CD4-positive, alpha-beta memory T cell (primary cell): ENCODE measurements around the gene APOF. TPM values are rescaled to one million over a fixed set of nuclear protein-coding genes. Genes with fewer than 3 reads are reported as not detected.
"Not testable (repeated sequence)": the region's sequence is repeated elsewhere in the genome, so short reads cannot be mapped to it uniquely, and the experiment has no call there.

ENCODE experiments used
- CTCF ChIA-PET: fragments of 350-600 bp; sonication (Branson Sonifier 250); formaldehyde crosslinking; loops from one replicate; lab custom pipeline; 2021; ENCODE audit warnings: inconsistent platforms; ENCODE audit not compliant: partially characterized antibody; lab: Charles Lee
- POLR2A ChIA-PET: fragments of 350-600 bp; sonication (Branson Sonifier 250); formaldehyde crosslinking; loops from one replicate; lab custom pipeline; 2021; ENCODE audit not compliant: partially characterized antibody; lab: Charles Lee
- DNase-seq, 5 donors: peaks; one replicate each; pipeline versions ENCODE4 v3.0.0 to v3.0.0-alpha.2; 2020 to 2022; ENCODE audit warnings: mixed read lengths in 1 of 5
- H3K27ac ChIP-seq: one replicate; pipeline ENCODE4 v1.7.0; 2013; ENCODE audit warnings: low read depth, low read length
- H3K27me3 ChIP-seq: 2 replicates; pipeline ENCODE4 v1.7.0; 2013; ENCODE audit warnings: mild to moderate bottlenecking, low read length, moderate library complexity; ENCODE audit not compliant: insufficient read depth
- H3K36me3 ChIP-seq: 2 replicates; pipeline ENCODE4 v1.7.0; 2013; ENCODE audit warnings: mild to moderate bottlenecking, low read length, moderate library complexity; ENCODE audit not compliant: insufficient read depth
- H3K4me1 ChIP-seq: 2 replicates; pipeline ENCODE4 v1.7.0; 2013; ENCODE audit warnings: mild to moderate bottlenecking, low read length, moderate library complexity; ENCODE audit not compliant: insufficient read depth
- H3K4me3 ChIP-seq, 2 donors: one replicate each; pipeline ENCODE4 v1.7.0; 2013; ENCODE audit warnings: low read length in 2 of 2, mild to moderate bottlenecking in 1 of 2
- H3K9me3 ChIP-seq, 2 donors: one replicate each; pipeline ENCODE4 v1.7.0; 2013; ENCODE audit warnings: low read length in 2 of 2, control low read depth in 1 of 2; ENCODE audit not compliant: control insufficient read depth in 1 of 2
- H3K27ac Mint-ChIP-seq, 7 donors: one replicate each; pipeline ENCODE4 v1.8.0; 2020 to 2021; ENCODE audit warnings: mixed read lengths in 7 of 7, mild to moderate bottlenecking in 6 of 7, inconsistent platforms in 3 of 7, moderate library complexity in 3 of 7
- H3K27me3 Mint-ChIP-seq, 2 donors: one replicate each; pipeline ENCODE4 v1.8.0; 2020 to 2021; ENCODE audit warnings: mixed read lengths in 2 of 2
- H3K36me3 Mint-ChIP-seq, 2 donors: one replicate each; pipeline ENCODE4 v1.8.0; 2020 to 2021; ENCODE audit warnings: mixed read lengths in 2 of 2, inconsistent platforms in 1 of 2, mild to moderate bottlenecking in 1 of 2
- H3K4me1 Mint-ChIP-seq, 4 donors: one replicate each; pipeline ENCODE4 v1.8.0; 2020 to 2021; ENCODE audit warnings: mixed read lengths in 4 of 4, mild to moderate bottlenecking in 1 of 4
- H3K4me3 Mint-ChIP-seq, 8 donors: one replicate each; pipeline ENCODE4 v1.8.0; 2020 to 2021; ENCODE audit warnings: mixed read lengths in 8 of 8, mild to moderate bottlenecking in 7 of 8, moderate library complexity in 6 of 8, inconsistent platforms in 3 of 8
- H3K9me3 Mint-ChIP-seq, 8 donors: one replicate each; pipeline ENCODE4 v1.8.0; 2020 to 2021; ENCODE audit warnings: mixed read lengths in 8 of 8, mild to moderate bottlenecking in 5 of 8, inconsistent platforms in 3 of 8, moderate library complexity in 1 of 8
- intact Hi-C: fragments of 100-400 bp; cut with micrococcal nuclease; formaldehyde crosslinking; loops from one replicate; pipeline ENCODE4 v1.15.1; 2023
- polyA plus RNA-seq, 2 donors: library from polyadenylated mRNA; unstranded; fragments of 300-500 nt; fragmentation: Illumina TruSeq; gene quantifications; one replicate each; pipeline ENCODE4 v1.2.3, GENCODE V29; 2021
- total RNA-seq, 2 experiments: library from RNA; stranded (reverse); gene quantifications; one replicate each; pipeline ENCODE4 v1.2.3, GENCODE V29; 2021

The APOF gene
- total and polyA plus RNA-seq, 4 experiments from 2014 or later = not detected

GRCh38 chr12:56348776-56349175 is 13.9 kb downstream of the APOF start:
- peak overlapping the region in 3 of 7 donors; percentile 36 to 59 (median 42) for H3K27ac Mint-ChIP-seq

GRCh38 chr12:56347255-56347654 is 15.4 kb downstream of the APOF start:
- H3K4me3 ChIP-seq, H3K27me3 Mint-ChIP-seq, H3K4me3 Mint-ChIP-seq, H3K4me1 Mint-ChIP-seq, DNase-seq, intact Hi-C loops, H3K27ac ChIP-seq, H3K27me3 ChIP-seq, H3K9me3 Mint-ChIP-seq, H3K9me3 ChIP-seq, H3K4me1 ChIP-seq: not testable (repeated sequence)
- POLR2A ChIA-PET = interaction anchor here (0.6 to 1.2 kb wide), 2 partner anchors 12 kb away, joined by 3 read pairs; no protein-coding TSS in a partner anchor
- peaks cover 65% of the 10 kb centered on the region for H3K36me3 ChIP-seq
- Mint-ChIP-seq H3K36me3 (peaks cover 50 to 73% of the 10 kb centered on the region in 2 donors), H3K27ac (peak overlapping the region in 1 of 7 donors; percentile 59)
- CTCF ChIA-PET = interaction anchor here (0.7 to 3.1 kb wide), 5 partner anchors 9 to 582 kb away, joined by 3 to 11 read pairs (median 5); partner anchors contain the start of genes CNPY2, IL23A and STAT2

More at GRCh38 chr12:56348776-56349175, 13.9 kb downstream of the APOF start:
- Mint-ChIP-seq H3K4me3 (no peak overlapping the region), H3K9me3 (no peaks in the 10 kb centered on the region), H3K36me3 (peaks cover 41 to 61% of the 10 kb centered on the region in 2 donors), H3K27me3 (no peaks in the 10 kb centered on the region), H3K4me1 (no peaks in the 10 kb centered on the region)
- H3K4me3 ChIP-seq = no peak overlapping the region
- H3K9me3 ChIP-seq = no peaks in the 10 kb centered on the region
- intact Hi-C loops = no loop called here
- H3K27ac ChIP-seq = no peak overlapping the region
- H3K27me3 ChIP-seq = no peaks in the 10 kb centered on the region
- H3K4me1 ChIP-seq = no peaks in the 10 kb centered on the region
- H3K36me3 ChIP-seq = peaks cover 56% of the 10 kb centered on the region
- no peak for DNase-seq
- ChIA-PET POLR2A (interaction anchor here (2.0 to 4.1 kb wide), 2 partner anchors 10 to 11 kb away, joined by 11 to 19 read pairs; partner anchors contain the start of genes IL23A and STAT2), CTCF (interaction anchor here (3.1 kb wide), 1 partner anchor 10 kb away, joined by 11 read pairs; the partner anchor contains the start of gene IL23A)

- peaks cover 0 to 6% (median 2%) of the 10 kb centered on the region in 4 donors for H3K4me1 Mint-ChIP-seq
- H3K9me3 Mint-ChIP-seq = peaks cover 0 to 1% (median 0%) of the 10 kb centered on the region in 8 donors
- H3K4me1 ChIP-seq = no peaks in the 10 kb centered on the region
- intact Hi-C loops = no loop called here
- CTCF ChIA-PET = interaction anchor here (0.9 to 3.1 kb wide), 4 partner anchors 8 to 102 kb away, joined by 3 to 11 read pairs (median 6); partner anchors contain the start of genes CNPY2, IL23A and STAT2
- no peak overlapping the region for H3K4me3 ChIP-seq
- peak in 1 of 5 donors; percentile 18 for DNase-seq
- no peaks in the 10 kb centered on the region for H3K27me3 Mint-ChIP-seq
- peaks cover 63% of the 10 kb centered on the region for H3K36me3 ChIP-seq
- no peak overlapping the region for H3K27ac ChIP-seq
- peaks cover 49 to 75% of the 10 kb centered on the region in 2 donors for H3K36me3 Mint-ChIP-seq
- peak overlapping the region in 4 of 7 donors; percentile 30 to 79 (median 49) for H3K27ac Mint-ChIP-seq
- no peak overlapping the region for H3K4me3 Mint-ChIP-seq
- POLR2A ChIA-PET = interaction anchor here (0.6 to 1.2 kb wide), 2 partner anchors 11 to 12 kb away, joined by 3 read pairs; no protein-coding TSS in a partner anchor
- no peaks in the 10 kb centered on the region for H3K9me3 ChIP-seq
- no peaks in the 10 kb centered on the region for H3K27me3 ChIP-seq
These were observed 16.0 kb downstream of the APOF start for GRCh38 chr12:56346675-56347074.

- Mint-ChIP-seq H3K4me1 (peaks cover 21 to 46% (median 33%) of the 10 kb centered on the region in 4 donors), H3K36me3 (peaks cover 30 to 54% of the 10 kb centered on the region in 2 donors), H3K27ac (peak overlapping the region in 6 of 7 donors; percentile 13 to 89 (median 74))
- intact Hi-C loops, H3K9me3 Mint-ChIP-seq, H3K4me3 ChIP-seq, H3K9me3 ChIP-seq, H3K27me3 Mint-ChIP-seq, H3K27ac ChIP-seq, H3K4me3 Mint-ChIP-seq, H3K27me3 ChIP-seq, DNase-seq: not testable (repeated sequence)
- POLR2A ChIA-PET = interaction anchor here (0.5 to 14.4 kb wide), 6 partner anchors 9 to 571 kb away, joined by 3 to 264 read pairs (median 6); partner anchors contain the start of genes APOF, PAN2, STAT2 and TIMELESS
- peaks cover 29% of the 10 kb centered on the region for H3K36me3 ChIP-seq
- H3K4me1 ChIP-seq = peaks cover 41% of the 10 kb centered on the region
- CTCF ChIA-PET = interaction anchor here (0.8 to 2.0 kb wide), 2 partner anchors 9 to 17 kb away, joined by 4 to 6 read pairs; partner anchors contain the start of gene STAT2
These were observed 20.4 kb downstream of the APOF start for GRCh38 chr12:56342290-56342689.

- POLR2A ChIA-PET = interaction anchor here (0.5 to 14.4 kb wide), 9 partner anchors 8 to 571 kb away, joined by 3 to 264 read pairs (median 3); partner anchors contain the start of genes APOF, CNPY2, PAN2 and STAT2
- H3K36me3 ChIP-seq = peaks cover 26% of the 10 kb centered on the region
- H3K4me1 Mint-ChIP-seq = peaks cover 21 to 51% (median 33%) of the 10 kb centered on the region in 4 donors
- H3K27ac Mint-ChIP-seq = peak overlapping the region; percentile 39 to 96 (median 79)
- H3K9me3 Mint-ChIP-seq = peaks cover 0 to 1% (median 0%) of the 10 kb centered on the region in 8 donors
- H3K27me3 Mint-ChIP-seq = no peaks in the 10 kb centered on the region
- no peaks in the 10 kb centered on the region for H3K9me3 ChIP-seq
- DNase-seq = no peak
- peaks cover 30 to 49% of the 10 kb centered on the region in 2 donors for H3K36me3 Mint-ChIP-seq
- CTCF ChIA-PET = interaction anchor here (0.8 to 2.0 kb wide), 4 partner anchors 10 to 26 kb away, joined by 3 to 6 read pairs (median 4); partner anchors contain the start of genes CNPY2 and STAT2
- H3K27me3 ChIP-seq = no peaks in the 10 kb centered on the region
- intact Hi-C loops = no loop called here
- peaks cover 42% of the 10 kb centered on the region for H3K4me1 ChIP-seq
- H3K4me3 ChIP-seq = no peak overlapping the region
- peak overlapping the region in 1 of 8 donors; percentile 35 for H3K4me3 Mint-ChIP-seq
- peak overlapping the region; percentile 29 for H3K27ac ChIP-seq
These were observed 21.0 kb downstream of the APOF start for GRCh38 chr12:56341616-56342015.

- Histone ChIP-seq H3K4me3 (peak overlapping the region; percentile 65 to 90), H3K27ac (peak overlapping the region; percentile 89), H3K27me3 (no peaks in the 10 kb centered on the region), H3K4me1 (peaks cover 50% of the 10 kb centered on the region), H3K9me3 (no peaks in the 10 kb centered on the region), H3K36me3 (peaks cover 15% of the 10 kb centered on the region)
- peaks cover 0 to 2% (median 0%) of the 10 kb centered on the region in 8 donors for H3K9me3 Mint-ChIP-seq
- intact Hi-C loops = no loop called here
- H3K36me3 Mint-ChIP-seq = peaks cover 19 to 38% of the 10 kb centered on the region in 2 donors
- no peak for DNase-seq
- peaks cover 23 to 64% (median 35%) of the 10 kb centered on the region in 4 donors for H3K4me1 Mint-ChIP-seq
- POLR2A ChIA-PET = interaction anchor here (0.5 to 14.4 kb wide), 23 partner anchors 10 to 773 kb away, joined by 3 to 264 read pairs (median 7); partner anchors contain the start of genes ANKRD52, APOF, CNPY2 and COQ10A
- H3K27ac Mint-ChIP-seq = peak overlapping the region; percentile 87 to 100 (median 99)
- peak overlapping the region; percentile 88 to 100 (median 96) for H3K4me3 Mint-ChIP-seq
- CTCF ChIA-PET = interaction anchor here (1.3 to 3.4 kb wide), 7 partner anchors 9 to 297 kb away, joined by 3 to 35 read pairs (median 10); partner anchors contain the start of genes CNPY2 and STAT2
- H3K27me3 Mint-ChIP-seq = no peaks in the 10 kb centered on the region
These were observed 23.6 kb downstream of the APOF start for GRCh38 chr12:56339158-56339422.
